Right ventricle myocardium inferior (tissue), 1 donor: ENCODE measurements around the gene SASH1. TPM values are rescaled to one million over a fixed set of nuclear protein-coding genes. Genes with fewer than 3 reads are reported as not detected.

Experiments used
- ATAC-seq: fragments of 200-7000 bp; cut with Tn5 transposase; one replicate; pipeline ENCODE4 v1.9.1; 2020; ENCODE audit warnings: mild to moderate bottlenecking, moderate library complexity
- DNase-seq: peaks from one replicate; pipeline ENCODE4 v3.0.0; 2021; ENCODE audit errors: missing footprints
- intact Hi-C: fragments of 100-400 bp; cut with DNase I; formaldehyde crosslinking; loops from one replicate; pipeline ENCODE4 v1.11.0; 2022
- total RNA-seq: library from RNA; stranded (reverse); fragmentation: NEBNext Ultra II Directional; extraction: Animal tissue kit (Norgen Biotek cat#: 25700); gene quantifications from one replicate; pipeline ENCODE4 v1.2.1, GENCODE V29; 2021
- donor health status: DM: no; HTN: yes; CAD: no; lungs with severe emphysema.

SASH1 gene
- total RNA-seq, 1 donor from 2014 or later: 36.8 TPM

DNA sequence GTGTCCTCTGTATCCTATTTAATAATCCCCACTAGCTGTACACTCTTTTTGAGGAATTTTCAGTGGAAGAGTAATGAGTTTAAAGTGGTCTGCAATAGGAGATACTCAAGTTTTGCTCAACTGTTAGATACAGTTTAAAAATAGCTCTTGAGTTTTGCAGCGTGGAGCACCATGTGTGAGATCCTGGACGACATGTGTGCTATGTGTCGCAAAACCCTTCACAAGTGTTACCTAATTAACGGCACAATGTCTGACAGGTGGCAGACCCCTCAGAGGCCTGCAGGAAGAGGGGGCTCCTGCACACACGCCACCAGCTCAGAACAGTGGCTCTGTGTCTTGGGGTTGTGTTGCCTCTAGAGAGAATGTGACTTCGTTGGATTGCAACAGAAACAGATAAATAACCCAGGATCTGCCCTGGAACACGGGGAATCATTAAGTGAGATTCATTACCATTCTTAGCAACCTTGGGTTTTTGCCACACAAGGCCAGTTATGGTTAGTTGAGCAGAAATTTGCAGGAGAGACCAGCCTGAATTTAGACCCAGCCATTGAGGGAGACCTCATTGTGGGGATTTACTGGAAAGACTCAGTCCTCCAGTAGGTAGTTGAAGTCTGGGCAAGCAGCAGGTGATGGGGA lies 73.8 kb downstream of the SASH1 start:
- DNase-seq (no peak), ATAC-seq (peak; percentile 33)
- intact Hi-C loops: no loop called here

DNA sequence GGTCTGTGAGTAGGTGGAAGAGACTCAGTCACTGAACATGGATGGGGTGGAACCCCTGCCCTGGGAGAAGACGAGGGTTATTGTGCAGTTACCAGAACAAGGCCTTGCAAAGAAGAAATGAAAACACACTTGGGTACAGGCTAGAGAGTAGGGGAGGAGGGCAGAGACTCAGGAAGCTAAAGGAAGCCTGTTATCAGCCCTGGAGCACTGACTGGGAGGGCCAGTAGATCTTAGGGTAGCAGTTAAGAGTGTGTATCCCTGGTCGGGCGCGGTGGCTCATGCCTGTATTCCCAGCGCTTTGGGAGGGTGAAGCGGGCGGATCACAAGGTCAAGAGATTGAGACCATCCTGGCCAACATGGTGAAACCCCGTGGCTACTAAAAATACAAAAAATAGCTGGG lies 74.4 kb downstream of the SASH1 start:
- DNase-seq (no peak), ATAC-seq (no peak)
- intact Hi-C loops: no loop called here

DNA sequence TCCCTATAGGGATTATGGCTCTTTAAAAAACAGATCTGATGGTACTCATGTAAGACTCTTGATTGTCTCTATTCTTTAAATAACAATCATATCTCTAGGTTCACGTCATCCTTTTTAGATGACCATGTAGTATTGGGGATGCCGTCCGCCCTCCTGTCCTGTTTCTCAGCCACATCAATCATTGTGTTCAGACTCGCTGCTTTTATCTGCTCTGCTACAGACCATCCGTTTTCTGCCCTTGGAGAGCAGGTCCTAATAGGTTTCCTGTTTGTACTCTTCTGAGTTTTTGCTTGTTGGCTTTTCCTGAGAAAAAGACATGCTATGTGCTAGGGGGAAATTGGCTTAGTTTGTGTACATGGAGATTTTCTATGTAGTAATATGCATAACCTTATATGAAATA lies 76.8 kb downstream of the SASH1 start:
- intact Hi-C loops: no loop called here
- ATAC-seq: no peak
- no peak for DNase-seq

GRCh38 chr6:148422085-148422484 lies 79.4 kb downstream of the SASH1 start:
- intact Hi-C loops: no loop called here
- DNase-seq: no peak
- no peak for ATAC-seq

DNA sequence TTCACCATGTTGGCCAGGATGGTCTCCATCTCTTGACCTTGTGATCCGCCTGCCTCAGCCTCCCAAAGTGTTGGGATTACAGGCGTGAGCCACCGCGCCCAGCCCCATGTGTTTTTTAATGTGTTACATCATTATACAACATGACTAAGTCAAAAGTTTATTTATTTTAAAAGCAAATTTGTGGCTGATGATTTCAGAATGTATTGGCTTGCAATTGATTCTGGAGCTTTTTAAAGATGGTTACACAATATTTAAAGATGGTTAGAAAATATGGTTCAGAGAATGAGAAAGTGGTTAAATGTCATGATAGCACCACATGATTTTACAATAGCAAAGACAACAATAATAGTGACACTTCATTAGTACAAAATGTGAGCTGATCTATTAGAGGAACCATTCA lies 80.5 kb downstream of the SASH1 start:
- intact Hi-C loops: no loop called here
- DNase-seq (no peak), ATAC-seq (no peak)

DNA sequence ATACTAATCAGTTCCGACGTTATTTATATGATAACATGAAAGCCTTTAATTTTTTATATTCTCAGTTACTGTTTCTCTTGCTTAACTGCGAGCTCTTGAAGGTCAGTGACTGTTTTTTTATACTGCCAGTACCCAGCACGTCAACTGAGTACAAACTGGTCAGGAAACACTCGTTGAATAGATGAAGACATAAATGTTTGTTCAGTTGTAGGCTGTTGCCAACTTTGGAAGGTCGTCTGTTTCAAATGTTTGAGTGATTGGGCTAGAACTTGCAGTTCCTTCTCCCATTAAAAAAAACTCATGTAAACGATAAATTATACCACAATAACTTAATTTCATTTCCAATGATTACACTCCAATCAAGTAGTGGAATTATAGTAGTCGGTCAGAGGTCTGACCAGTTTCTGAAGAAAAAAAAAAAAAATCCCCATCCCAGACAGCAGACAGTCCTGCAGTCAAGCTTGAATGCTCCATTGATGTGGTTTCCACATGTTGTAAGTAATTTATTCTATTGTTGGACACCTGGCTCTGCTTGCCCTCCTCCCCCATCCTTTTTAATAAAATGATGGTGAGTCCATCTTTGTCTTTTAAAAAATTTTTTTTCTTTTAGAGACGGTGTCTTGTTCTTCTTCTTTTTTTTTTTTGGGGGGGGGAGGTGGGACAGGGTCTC lies 81.1 kb downstream of the SASH1 start:
- peak; percentile 50 for ATAC-seq
- no peak for DNase-seq
- intact Hi-C loops: no loop called here

DNA sequence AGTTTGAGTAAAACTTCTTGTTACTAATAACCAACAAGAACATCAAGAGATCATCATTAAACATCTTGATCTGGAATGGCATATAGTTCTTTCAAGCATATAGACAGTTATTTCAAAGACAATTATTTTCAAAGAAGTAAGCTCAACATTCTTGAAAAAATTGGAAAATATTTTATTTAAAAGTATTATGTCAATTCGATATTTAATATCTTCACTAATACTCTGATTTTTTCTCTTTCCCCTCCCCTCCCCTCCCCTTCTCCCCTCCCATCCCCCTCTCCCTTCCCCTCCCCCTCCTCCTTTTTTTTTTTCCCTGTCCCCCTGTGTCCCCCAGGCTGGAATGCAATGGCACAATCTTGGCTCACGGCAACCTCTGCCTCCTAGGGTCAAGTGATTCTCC lies 82.8 kb downstream of the SASH1 start:
- intact Hi-C loops: no loop called here
- DNase-seq (no peak), ATAC-seq (no peak)

DNA sequence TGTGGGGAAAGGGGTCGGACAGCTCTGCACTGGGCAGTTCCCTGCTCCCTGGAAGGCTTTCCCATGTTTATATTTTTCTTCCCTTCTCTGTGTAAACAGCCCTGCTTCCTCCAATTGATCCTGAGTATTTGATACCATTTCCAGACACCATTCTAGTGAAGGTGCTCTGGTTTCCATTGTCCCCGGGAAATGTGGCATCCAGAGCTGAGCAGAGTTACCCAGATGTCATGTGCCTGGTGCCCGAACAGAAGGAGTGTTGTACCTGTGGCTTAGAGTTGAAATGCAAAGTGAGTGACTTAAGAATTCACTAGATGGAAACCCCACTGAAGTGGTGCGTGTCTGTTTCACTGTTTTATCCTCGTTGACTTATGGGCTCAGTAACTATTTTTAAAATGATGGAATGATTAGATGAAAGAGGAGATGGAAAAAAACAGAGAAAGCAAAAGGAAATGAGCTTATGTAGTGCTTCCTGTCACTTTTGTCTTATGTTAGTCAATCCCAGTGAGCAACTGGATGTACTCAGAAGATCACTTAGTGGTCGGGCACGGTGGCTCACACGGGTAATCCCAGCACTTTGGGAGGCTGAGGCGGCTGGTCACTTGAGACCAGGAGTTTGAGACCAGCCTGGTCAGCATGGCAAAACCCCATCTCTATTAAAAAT lies 83.8 kb downstream of the SASH1 start:
- intact Hi-C loops: no loop called here
- ATAC-seq: no peak

GRCh38 chr6:148427333-148427732 lies 84.7 kb downstream of the SASH1 start:
- DNase-seq: no peak
- ATAC-seq: no peak
- intact Hi-C loops: no loop called here

More for the DNA sequence above, 83.8 kb downstream of the SASH1 start:
- no peak for DNase-seq

GRCh38 chr6:148429423-148429822 lies 86.8 kb downstream of the SASH1 start:
- ATAC-seq (no peak), DNase-seq (no peak)
- intact Hi-C loops: no loop called here

DNA sequence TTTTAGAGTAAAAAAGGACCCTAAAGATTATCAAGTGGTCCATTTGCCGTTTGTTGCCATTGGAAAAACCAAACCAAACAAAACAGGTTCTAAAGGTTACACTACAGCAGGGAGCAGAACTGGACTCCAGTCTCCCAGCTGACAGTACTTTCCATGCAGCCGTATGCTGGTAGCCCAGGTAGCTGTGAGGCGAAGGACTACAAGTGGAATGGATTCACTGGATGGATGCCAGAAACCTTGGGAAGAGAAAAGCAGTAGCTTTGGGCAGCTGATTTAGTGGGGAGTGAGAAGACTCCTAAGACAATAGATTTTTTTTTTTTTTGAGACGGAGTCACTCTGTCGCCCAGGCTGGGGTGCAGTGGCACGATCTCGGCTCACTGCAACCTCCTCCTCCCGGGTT lies 88.3 kb downstream of the SASH1 start:
- DNase-seq: no peak
- no peak for ATAC-seq
- intact Hi-C loops: no loop called here

GRCh38 chr6:148431413-148431812 lies 88.8 kb downstream of the SASH1 start:
- ATAC-seq (no peak), DNase-seq (no peak)
- intact Hi-C loops: no loop called here

GRCh38 chr6:148431840-148432239 lies 89.2 kb downstream of the SASH1 start:
- ATAC-seq: no peak
- intact Hi-C loops: no loop called here

GRCh38 chr6:148432462-148433195 lies 90.0 kb downstream of the SASH1 start:
- DNase-seq (no peak), ATAC-seq (peak; percentile 47)
- intact Hi-C loops: no loop called here

More at GRCh38 chr6:148431840-148432239, 89.2 kb downstream of the SASH1 start:
- no peak for DNase-seq

GRCh38 chr6:148435386-148435785 lies 92.7 kb downstream of the SASH1 start:
- intact Hi-C loops: no loop called here
- DNase-seq (no peak), ATAC-seq (no peak)

- ATAC-seq: no peak
- DNase-seq: no peak
- intact Hi-C loops: no loop called here
Measured at GRCh38 chr6:148436466-148436865, 93.8 kb downstream of the SASH1 start.

DNA sequence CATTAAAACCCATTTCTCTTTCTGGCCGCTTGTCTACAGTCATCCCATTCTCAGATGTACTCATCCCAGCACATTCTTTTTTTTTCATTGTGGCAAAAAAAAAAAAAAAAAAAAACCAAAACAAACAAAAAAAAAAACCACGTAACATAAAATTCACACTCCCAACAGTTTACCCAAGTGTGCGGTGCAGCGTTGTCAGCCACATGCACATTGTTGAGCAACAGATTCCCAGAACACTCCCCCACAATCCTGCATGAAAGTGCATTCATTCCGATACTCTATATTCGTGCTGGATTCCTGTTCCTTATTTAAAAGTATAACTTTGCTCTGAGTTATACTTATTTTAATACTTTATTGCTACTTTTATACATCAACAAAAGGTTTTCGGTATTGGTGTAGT lies 96.0 kb downstream of the SASH1 start:
- DNase-seq: no peak
- no peak for ATAC-seq
- intact Hi-C loops: no loop called here

DNA sequence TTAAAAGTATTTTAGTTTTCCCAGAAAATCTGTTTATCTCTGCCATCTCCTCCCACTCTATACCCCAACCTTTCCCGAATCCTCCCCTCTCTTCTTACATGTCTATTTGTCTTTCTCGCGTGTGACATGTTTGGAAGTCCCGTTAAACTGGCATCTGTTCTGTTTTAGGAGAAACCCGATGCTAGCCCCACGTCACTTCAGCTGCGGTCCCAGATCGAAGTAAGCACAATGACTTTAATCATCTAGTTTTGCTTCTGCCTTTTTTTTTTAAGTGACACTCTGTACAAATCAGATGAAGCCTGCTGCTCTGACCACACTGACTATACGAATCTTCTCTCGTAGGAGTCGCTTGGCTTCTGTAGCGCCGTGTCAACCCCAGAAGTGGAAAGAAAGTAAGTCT lies 97.4 kb downstream of the SASH1 start:
- intact Hi-C loops: loop anchor here (5.0 kb wide), 1 partner anchor 73 kb away; no protein-coding TSS in a partner anchor
- DNase-seq: no peak
- ATAC-seq: no peak

- intact Hi-C loops: loop anchor here (5.0 kb wide), 1 partner anchor 74 kb away; no protein-coding TSS in a partner anchor
- ATAC-seq: peak; percentile 87
- peak; percentile 77 for DNase-seq
Measured at GRCh38 chr6:148440877-148441453, 98.3 kb downstream of the SASH1 start.
